Daoy (cell line): Measurements from ENCODE around the gene BPIFB1. TPM values are rescaled to one million over a fixed set of nuclear protein-coding genes. Genes with fewer than 3 reads are reported as not detected.

Experiments
- DNase-seq: peaks from one replicate; pipeline ENCODE4 v3.0.0-alpha.2; 2015; ENCODE audit warnings: low read depth
- total RNA-seq: library from RNA; depleted of rRNA; stranded (reverse); fragments of >200 nt; shearing (Covaris generic); gene quantifications from 2 replicates; pipeline ENCODE4 v1.2.3, GENCODE V29; 2014

Gene BPIFB1
- total RNA-seq, 1 experiment from 2014 or later = not detected

- peak; percentile 27 for DNase-seq
Measured at GRCh38 chr20:33273117-33273851, 9.7 kb upstream of the BPIFB1 start.

GRCh38 chr20:33275215-33275614, 7.8 kb upstream of the BPIFB1 start:
- DNase-seq = no peak

- DNase-seq = no peak
Measured at GRCh38 chr20:33275871-33276270, 7.1 kb upstream of the BPIFB1 start.

GRCh38 chr20:33276303-33277113, 6.5 kb upstream of the BPIFB1 start:
- no peak for DNase-seq

- DNase-seq = no peak
Measured at GRCh38 chr20:33277471-33278441, 5.3 kb upstream of the BPIFB1 start.

- DNase-seq = no peak
Measured at GRCh38 chr20:33278700-33279099, 4.3 kb upstream of the BPIFB1 start.

- DNase-seq = peak; percentile 36
Measured at GRCh38 chr20:33279261-33279910, 3.6 kb upstream of the BPIFB1 start.

- DNase-seq = no peak
Measured at GRCh38 chr20:33280000-33280680, 2.9 kb upstream of the BPIFB1 start.

GRCh38 chr20:33280775-33281174, 2.2 kb upstream of the BPIFB1 start:
- no peak for DNase-seq

- DNase-seq = no peak
Measured at GRCh38 chr20:33281550-33282146, 1.4 kb upstream of the BPIFB1 start.

- no peak for DNase-seq
Measured at GRCh38 chr20:33282196-33282934, 649 bp upstream of the BPIFB1 start.

- DNase-seq = no peak
Measured at GRCh38 chr20:33284284-33284683, 1.3 kb downstream of the BPIFB1 start.

GRCh38 chr20:33284937-33285336, 1.9 kb downstream of the BPIFB1 start:
- no peak for DNase-seq

- DNase-seq = no peak
Measured at GRCh38 chr20:33285861-33286495, 3.0 kb downstream of the BPIFB1 start.

GRCh38 chr20:33287884-33288283, 4.9 kb downstream of the BPIFB1 start:
- no peak for DNase-seq

GRCh38 chr20:33290852-33291251, 7.8 kb downstream of the BPIFB1 start:
- DNase-seq = no peak

- no peak for DNase-seq
Measured at GRCh38 chr20:33291416-33291815, 8.4 kb downstream of the BPIFB1 start.

- DNase-seq = peak; percentile 47
Measured at GRCh38 chr20:33291830-33292355, 8.9 kb downstream of the BPIFB1 start.

GRCh38 chr20:33296206-33296605, 13.2 kb downstream of the BPIFB1 start:
- no peak for DNase-seq
